ENCODE data around the gene CD63.

CD63 gene

GRCh38 chr12:55703901-55704761 is 24.7 kb downstream of the CD63 start:
- DNase-seq = no peak

- no peak for DNase-seq
Measured at GRCh38 chr12:55703288-55703687, 25.5 kb downstream of the CD63 start.

- DNase-seq = no peak
Measured at GRCh38 chr12:55702861-55703260, 25.9 kb downstream of the CD63 start.

GRCh38 chr12:55700255-55701018 is 28.4 kb downstream of the CD63 start:
- no peak for DNase-seq

- DNase-seq = no peak
Measured at GRCh38 chr12:55699471-55700055, 29.2 kb downstream of the CD63 start.

- no peak for DNase-seq
Measured at GRCh38 chr12:55698965-55699364, 29.8 kb downstream of the CD63 start.

GRCh38 chr12:55698241-55698955 is 30.4 kb downstream of the CD63 start:
- DNase-seq = no peak

GRCh38 chr12:55697686-55698085 is 31.1 kb downstream of the CD63 start:
- no peak for DNase-seq

- DNase-seq = no peak
Measured at GRCh38 chr12:55696796-55697462, 31.9 kb downstream of the CD63 start.

GRCh38 chr12:55696141-55696540 is 32.7 kb downstream of the CD63 start:
- no peak for DNase-seq

- DNase-seq = no peak
Measured at GRCh38 chr12:55695349-55695748, 33.5 kb downstream of the CD63 start.

GRCh38 chr12:55694651-55695050 is 34.2 kb downstream of the CD63 start:
- DNase-seq = no peak

- no peak for DNase-seq
Measured at GRCh38 chr12:55694188-55694515, 34.7 kb downstream of the CD63 start.

GRCh38 chr12:55693323-55694187 is 35.3 kb downstream of the CD63 start:
- DNase-seq = no peak

GRCh38 chr12:55692631-55693322 is 36.0 kb downstream of the CD63 start:
- DNase-seq = no peak

GRCh38 chr12:55688716-55689655 is 39.8 kb downstream of the CD63 start:
- DNase-seq = no peak

- DNase-seq = no peak
Measured at GRCh38 chr12:55687746-55688145, 41.1 kb downstream of the CD63 start.

- DNase-seq = no peak
Measured at GRCh38 chr12:55686366-55687010, 42.3 kb downstream of the CD63 start.

- no peak for DNase-seq
Measured at GRCh38 chr12:55685671-55686070, 43.1 kb downstream of the CD63 start.
